Measurements from ENCODE around the gene ROCK1.

- TF ChIP-seq CTCF (IDR thresholded peaks at IDR 0.05) = no peak
- TF ChIP-seq EZH2 (IDR thresholded peaks at IDR 0.05; ENCODE audit: borderline replicate concordance, insufficient read depth, low read depth, low read length, poor library complexity, severe bottlenecking) = no peak
These were observed 11.5 kb downstream of the ROCK1 start for GRCh38 chr18:21100146-21100545.
